HepG2 (cell line): ENCODE measurements around the gene CES2. TPM values are rescaled to one million over a fixed set of nuclear protein-coding genes. Genes with fewer than 3 reads are reported as not detected.
A peak's percentile ranks its signal among the peaks of the same experiment; 100 is the strongest.

Experiments
- AFF4 ChIP-seq: sonication (generic); formaldehyde crosslinking; IDR thresholded peaks from 2 replicates; pipeline ENCODE4 v1.4.0; 2020; ENCODE audit warnings: missing genetic modification reagents
- CREBL2 ChIP-seq: sonication (generic); formaldehyde crosslinking; IDR thresholded peaks from 2 replicates; pipeline ENCODE4 v1.8.1; 2023; ENCODE audit warnings: missing genetic modification reagents, mild to moderate bottlenecking, borderline replicate concordance
- DRAP1 ChIP-seq: IDR thresholded peaks from 2 replicates; pipeline ENCODE4 v1.6.1; 2016; ENCODE audit warnings: missing genetic modification reagents, missing compliant biosample characterization
- HMGA1 ChIP-seq: sonication (generic); formaldehyde crosslinking; conservative IDR thresholded peaks from 2 replicates; pipeline ENCODE4 v1.4.0; 2020; ENCODE audit warnings: missing genetic modification reagents
- HMGXB4 ChIP-seq, 2 experiments: sonication (generic) in 1 of 2; formaldehyde crosslinking in 1 of 2; IDR thresholded peaks; 2 replicates each; pipeline versions ENCODE4 v1.4.0 to v1.6.1; 2018 to 2020; ENCODE audit warnings: missing genetic modification reagents in 2 of 2, borderline replicate concordance in 1 of 2, low read depth in 1 of 2, mild to moderate bottlenecking in 1 of 2, missing biosample characterization in 1 of 2
- HNF4A ChIP-seq: sonication (generic); formaldehyde crosslinking; IDR thresholded peaks from 2 replicates; pipeline ENCODE4 v1.4.0; 2020; ENCODE audit warnings: missing genetic modification reagents
- MAZ ChIP-seq, 2 experiments: sonication (generic) in 1 of 2; formaldehyde crosslinking in 1 of 2; IDR thresholded peaks; 2 replicates each; pipeline versions ENCODE4 v1.5.0 to v1.6.1; 2012 to 2020; ENCODE audit warnings: low read depth in 2 of 2, mild to moderate bottlenecking in 2 of 2, borderline replicate concordance in 1 of 2, improper control_type of control experiment in 1 of 2, low read length in 1 of 2, missing genetic modification reagents in 1 of 2, moderate library complexity in 1 of 2
- PHF20 ChIP-seq: sonication (generic); formaldehyde crosslinking; IDR thresholded peaks from 2 replicates; pipeline ENCODE4 v1.5.0; 2020; ENCODE audit warnings: mild to moderate bottlenecking, missing genetic modification reagents
- SNAPC2 ChIP-seq: sonication (generic); formaldehyde crosslinking; IDR thresholded peaks from 2 replicates; pipeline ENCODE4 v1.8.1; 2022; ENCODE audit warnings: mild to moderate bottlenecking, missing genetic modification reagents
- SOX5 ChIP-seq: IDR thresholded peaks from 2 replicates; pipeline ENCODE4 v1.6.1; 2016; ENCODE audit warnings: borderline replicate concordance
- SP140L ChIP-seq: sonication (generic); formaldehyde crosslinking; IDR thresholded peaks from 2 replicates; pipeline ENCODE4 v1.4.0; 2020; ENCODE audit warnings: missing genetic modification reagents, borderline replicate concordance
- TFAP4 ChIP-seq: sonication (generic); IDR thresholded peaks from 2 replicates; pipeline ENCODE4 v1.6.1; 2016; ENCODE audit warnings: low read depth, borderline replicate concordance
- TFE3 ChIP-seq: IDR thresholded peaks from 2 replicates; pipeline ENCODE4 v1.6.1; 2016
- ZFY ChIP-seq: sonication (generic); formaldehyde crosslinking; IDR thresholded peaks from 2 replicates; pipeline ENCODE4 v1.4.0; 2020; ENCODE audit warnings: missing genetic modification reagents
- ZNF335 ChIP-seq: sonication (generic); formaldehyde crosslinking; IDR thresholded peaks from 2 replicates; pipeline ENCODE4 v1.4.0; 2020; ENCODE audit warnings: missing genetic modification reagents
- ZNF337 ChIP-seq: sonication (generic); formaldehyde crosslinking; IDR thresholded peaks from 2 replicates; pipeline ENCODE4 v1.5.1; 2020; ENCODE audit warnings: missing genetic modification reagents, low read depth, mild to moderate bottlenecking, borderline replicate concordance
- ZNF512 ChIP-seq: sonication (generic); formaldehyde crosslinking; IDR thresholded peaks from 2 replicates; pipeline ENCODE4 v1.4.0; 2020; ENCODE audit warnings: mild to moderate bottlenecking, missing genetic modification reagents
- ZNF746 ChIP-seq: sonication (generic); formaldehyde crosslinking; IDR thresholded peaks from 2 replicates; pipeline ENCODE4 v1.8.0; 2022; ENCODE audit warnings: mild to moderate bottlenecking, missing genetic modification reagents
- polyA plus RNA-seq, 8 experiments: library from polyadenylated mRNA; depleted of rRNA in 3 of 8; stranded (reverse) in 7 of 8; unstranded in 1 of 8; fragments of >200 nt; fragmentation: Illumina TruSeq in 4 of 8; extraction: Trizol in 4 of 8; gene quantifications; 2 replicates each; pipeline versions ENCODE4 v1.2.1 to v1.2.3, GENCODE V29; 2011 to 2016; ENCODE audit warnings: low read depth in 4 of 8, missing spikeins in 1 of 8, mixed read lengths in 1 of 8; ENCODE audit not compliant: insufficient read depth in 1 of 8
- total RNA-seq, 5 experiments: library from RNA; depleted of rRNA; stranded (reverse); fragments of >200 nt; fragmentation: Illumina TruSeq; extraction: Trizol; gene quantifications; 2 replicates each; pipeline ENCODE4 v1.2.3, GENCODE V29; 2016; ENCODE audit warnings: low read depth in 1 of 5

CES2 gene
- total and polyA plus RNA-seq, 2 of the 13 experiments (the other 11 are each of a cell fraction or from before 2014, with no cell fraction given), result 50.6 to 63.8 TPM

- no peak for TF ChIP-seq HMGA1 (CRISPR knock-in tag)
- TF ChIP-seq TFAP4, result 0 out of 2 replicates have a peak, but pooled peaks have one; percentile 11
- no peak for TF ChIP-seq ZFY (CRISPR knock-in tag)
- no peak for TF ChIP-seq PHF20 (CRISPR knock-in tag)
- no peak for TF ChIP-seq DRAP1
- no peak for TF ChIP-seq CREBL2 (CRISPR knock-in tag)
- TF ChIP-seq SP140L, result no peak
- no peak for TF ChIP-seq ZNF746
- TF ChIP-seq SOX5 (CRISPR knock-in tag), result no peak
- TF ChIP-seq MAZ (IDR thresholded peaks at IDR 0.05; ENCODE audit: borderline replicate concordance, low read depth, low read length), result 0 out of 2 replicates have a peak, but pooled peaks have one; percentile 24
- TF ChIP-seq MAZ (CRISPR knock-in tag; IDR thresholded peaks at IDR 0.05; ENCODE audit: low read depth), result no peak
- peak; percentile 95 for TF ChIP-seq TFE3 (CRISPR knock-in tag)
- no peak for TF ChIP-seq ZNF512 (CRISPR knock-in tag)
- TF ChIP-seq ZNF337 (CRISPR knock-in tag), result no peak
- no peak for TF ChIP-seq ZNF335 (CRISPR knock-in tag)
- no peak for TF ChIP-seq HMGXB4 (CRISPR knock-in tag; IDR thresholded peaks at IDR 0.05; ENCODE audit: borderline replicate concordance in 1 of 2, low read depth in 1 of 2)
- no peak for TF ChIP-seq HNF4A (CRISPR knock-in tag)
- no peak for TF ChIP-seq SNAPC2 (CRISPR knock-in tag)
- no peak for TF ChIP-seq AFF4
Observed at GRCh38 chr16:66899945-66900710, 35.2 kb upstream of the CES2 start (continued).
